ENCODE measurements around the gene MAD1L1. TPM values are rescaled to one million over a fixed set of nuclear protein-coding genes. Genes with fewer than 3 reads are reported as not detected.
"Not testable (repeated sequence)": the region's sequence is repeated elsewhere in the genome, so short reads cannot be mapped to it uniquely, and the experiment has no call there.

Gene MAD1L1
- total and polyA plus RNA-seq, 2 of the 4 experiments (the other 2 are of a cell fraction), result 29.0 to 40.9 TPM

DNA sequence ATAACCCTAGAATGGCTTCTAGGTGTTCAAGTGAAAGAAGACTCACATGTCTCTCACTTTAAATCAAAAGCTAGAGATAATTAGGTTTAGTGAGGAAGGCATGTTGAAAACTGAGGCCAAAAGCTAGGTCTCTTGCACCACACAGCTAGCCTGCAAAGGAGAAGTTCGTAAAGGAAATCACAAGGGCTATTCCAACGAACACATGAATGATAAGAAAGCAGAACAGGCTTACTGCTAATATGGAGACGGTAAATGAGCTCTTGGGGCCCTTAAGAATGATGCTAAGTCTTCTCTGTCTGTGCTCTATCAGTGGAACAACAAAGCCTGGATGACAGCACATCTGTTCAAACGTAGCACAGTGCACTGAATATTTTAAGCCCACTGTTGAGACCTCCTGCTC, 401.3 kb downstream of the MAD1L1 start:
- no CpG with 5 or more reads among the region's 4 CpGs for WGBS, 2 experiments (ENCODE audit: extremely low coverage in 2 of 2, insufficient read length in 1 of 2)
- H3K56ac ChIP-seq (ENCODE audit: extremely low read depth, insufficient read depth, low read length), result not testable (repeated sequence)

DNA sequence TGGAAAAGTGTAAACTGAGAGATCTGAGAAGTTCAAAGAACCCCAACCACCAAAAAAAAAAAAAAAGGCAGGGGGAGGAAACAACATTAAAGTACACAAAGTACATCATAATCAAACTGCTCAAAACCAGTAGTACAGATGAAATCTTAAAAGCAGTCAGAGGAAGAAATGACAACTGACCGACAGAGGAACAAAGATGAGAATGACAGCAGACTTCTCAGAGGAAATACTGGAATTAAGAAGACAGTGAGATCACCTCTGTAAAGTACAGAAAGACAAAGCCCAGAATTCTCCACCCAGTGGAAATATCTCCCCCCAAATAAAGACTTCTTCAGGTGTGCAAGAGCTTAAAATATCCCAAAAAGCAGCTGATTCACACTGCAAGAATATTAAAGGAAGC, 403.1 kb downstream of the MAD1L1 start:
- dilution Hi-C loops (cut with HindIII; ENCODE audit: low sequenced_read_pairs, unreplicated experiment), result not testable (repeated sequence)

More for the DNA sequence above, 401.3 kb downstream of the MAD1L1 start:
- H2AK9ac ChIP-seq (replicated peaks; ENCODE audit: low read depth, low read length, poor library complexity); dilution Hi-C loops (cut with HindIII; ENCODE audit: low sequenced_read_pairs, unreplicated experiment); POLR2A ChIA-PET (ENCODE audit: unreplicated experiment); ATAC-seq (ENCODE audit: low read depth); H3K79me1 ChIP-seq (ENCODE audit: low read depth in 1 of 2, low read length in 2 of 2); H2AK5ac ChIP-seq (ENCODE audit: low read depth, low read length); H2AFZ ChIP-seq (replicated peaks; ENCODE audit: low read length, poor library complexity); H4K8ac ChIP-seq (ENCODE audit: low read depth in 2 of 2, low read length in 2 of 2); H4K20me1 ChIP-seq (ENCODE audit: insufficient read depth, low read length); H3K9ac ChIP-seq (ENCODE audit: low read depth, low read length); DNase-seq; H3K4ac ChIP-seq (ENCODE audit: low read depth, low read length); H3K27ac ChIP-seq (ENCODE audit: insufficient read depth, low read length); H4K5ac ChIP-seq (ENCODE audit: low read depth, low read length); H2BK120ac ChIP-seq (ENCODE audit: low read depth, low read length); H2BK20ac ChIP-seq (ENCODE audit: low read depth, low read length); H3K4me3 ChIP-seq (ENCODE audit: insufficient read depth, low read depth, low read length); H3K9me3 ChIP-seq (ENCODE audit: control insufficient read depth, insufficient read depth, low read length); H2BK15ac ChIP-seq (ENCODE audit: low read depth, low read length); H3K14ac ChIP-seq (replicated peaks; ENCODE audit: low read depth, low read length); H3K4me2 ChIP-seq (ENCODE audit: low read depth, low read length); H2BK5ac ChIP-seq (ENCODE audit: low read depth, low read length, poor library complexity, severe bottlenecking); H3K9me1 ChIP-seq (ENCODE audit: insufficient read depth, low read length); H4K91ac ChIP-seq (ENCODE audit: insufficient read depth, low read depth, low read length); H3K4me1 ChIP-seq (ENCODE audit: control insufficient read depth, insufficient read depth, low read length); H3K18ac ChIP-seq (ENCODE audit: low read depth, low read length); H3K27me3 ChIP-seq (ENCODE audit: control insufficient read depth, insufficient read depth, low read length); CTCF ChIA-PET; H3K23ac ChIP-seq (ENCODE audit: low read depth, low read length); BruUV-seq (replicated peaks); in situ Hi-C loops (cut with MboI; ENCODE audit: low sequenced_read_pairs); H3K36me3 ChIP-seq (ENCODE audit: control insufficient read depth, insufficient read depth, low read length); intact Hi-C loops (cut with micrococcal nuclease): not testable (repeated sequence)

More for the DNA sequence above, 403.1 kb downstream of the MAD1L1 start:
- H3K9me1 ChIP-seq (ENCODE audit: insufficient read depth, low read length); H2AFZ ChIP-seq (replicated peaks; ENCODE audit: low read length, poor library complexity); H3K27ac ChIP-seq (ENCODE audit: insufficient read depth, low read length); H3K9ac ChIP-seq (ENCODE audit: low read depth, low read length); H3K79me1 ChIP-seq (ENCODE audit: low read depth in 1 of 2, low read length in 2 of 2); H3K27me3 ChIP-seq (ENCODE audit: control insufficient read depth, insufficient read depth, low read length); H4K5ac ChIP-seq (ENCODE audit: low read depth, low read length); H3K18ac ChIP-seq (ENCODE audit: low read depth, low read length); H2AK5ac ChIP-seq (ENCODE audit: low read depth, low read length); ATAC-seq (ENCODE audit: low read depth); H3K4me1 ChIP-seq (ENCODE audit: control insufficient read depth, insufficient read depth, low read length); H2AK9ac ChIP-seq (replicated peaks; ENCODE audit: low read depth, low read length, poor library complexity); H3K36me3 ChIP-seq (ENCODE audit: control insufficient read depth, insufficient read depth, low read length); H4K91ac ChIP-seq (ENCODE audit: insufficient read depth, low read depth, low read length); H2BK120ac ChIP-seq (ENCODE audit: low read depth, low read length); H3K4me2 ChIP-seq (ENCODE audit: low read depth, low read length); H4K8ac ChIP-seq (ENCODE audit: low read depth in 2 of 2, low read length in 2 of 2); CTCF ChIA-PET; H3K4me3 ChIP-seq (ENCODE audit: insufficient read depth, low read depth, low read length); DNase-seq; BruUV-seq (replicated peaks); H3K9me3 ChIP-seq (ENCODE audit: control insufficient read depth, insufficient read depth, low read length); H3K14ac ChIP-seq (replicated peaks; ENCODE audit: low read depth, low read length); H2BK5ac ChIP-seq (ENCODE audit: low read depth, low read length, poor library complexity, severe bottlenecking); H4K20me1 ChIP-seq (ENCODE audit: insufficient read depth, low read length); POLR2A ChIA-PET (ENCODE audit: unreplicated experiment); intact Hi-C loops (cut with micrococcal nuclease); H3K23ac ChIP-seq (ENCODE audit: low read depth, low read length); H2BK20ac ChIP-seq (ENCODE audit: low read depth, low read length); H2BK15ac ChIP-seq (ENCODE audit: low read depth, low read length); H3K56ac ChIP-seq (ENCODE audit: extremely low read depth, insufficient read depth, low read length); in situ Hi-C loops (cut with MboI; ENCODE audit: low sequenced_read_pairs); H3K4ac ChIP-seq (ENCODE audit: low read depth, low read length): not testable (repeated sequence)
- no CpG with 5 or more reads among the region's 1 CpG for WGBS, 2 experiments (ENCODE audit: extremely low coverage in 2 of 2, insufficient read length in 1 of 2)
